ENCODE results near the gene SELENOI. TPM values are rescaled to one million over a fixed set of nuclear protein-coding genes. Genes with fewer than 3 reads are reported as not detected.

Gene SELENOI
- total RNA-seq, 1 donor: 11.6 TPM

GRCh38 chr2:26336719-26337118, 9.2 kb upstream of the SELENOI start:
- Histone ChIP-seq H3K9me3 (ENCODE audit: low read depth, low read length) (no peaks in the 10 kb centered on the region), H4K20me1 (ENCODE audit: insufficient read depth, low read length) (no peaks in the 10 kb centered on the region), H2AFZ (ENCODE audit: low read length) (no peak overlapping the region), H3K4me3 (ENCODE audit: insufficient read depth, low read length) (no peak overlapping the region), H3K27ac (ENCODE audit: low read depth, low read length) (no peak overlapping the region), H3K79me2 (ENCODE audit: insufficient read depth, low read length) (no peaks in the 10 kb centered on the region), H3K4me2 (ENCODE audit: insufficient read depth, low read length) (no peak overlapping the region), H3K4me1 (ENCODE audit: insufficient read depth, low read length) (no peaks in the 10 kb centered on the region), H3K36me3 (ENCODE audit: insufficient read depth, low read length) (no peaks in the 10 kb centered on the region), H3K27me3 (ENCODE audit: insufficient read depth, low read length) (peaks cover 14% of the 10 kb centered on the region)
- no peak for DNase-seq (ENCODE audit: insufficient read length, low spot score, missing footprints)
- TF ChIP-seq, protein P1, sequence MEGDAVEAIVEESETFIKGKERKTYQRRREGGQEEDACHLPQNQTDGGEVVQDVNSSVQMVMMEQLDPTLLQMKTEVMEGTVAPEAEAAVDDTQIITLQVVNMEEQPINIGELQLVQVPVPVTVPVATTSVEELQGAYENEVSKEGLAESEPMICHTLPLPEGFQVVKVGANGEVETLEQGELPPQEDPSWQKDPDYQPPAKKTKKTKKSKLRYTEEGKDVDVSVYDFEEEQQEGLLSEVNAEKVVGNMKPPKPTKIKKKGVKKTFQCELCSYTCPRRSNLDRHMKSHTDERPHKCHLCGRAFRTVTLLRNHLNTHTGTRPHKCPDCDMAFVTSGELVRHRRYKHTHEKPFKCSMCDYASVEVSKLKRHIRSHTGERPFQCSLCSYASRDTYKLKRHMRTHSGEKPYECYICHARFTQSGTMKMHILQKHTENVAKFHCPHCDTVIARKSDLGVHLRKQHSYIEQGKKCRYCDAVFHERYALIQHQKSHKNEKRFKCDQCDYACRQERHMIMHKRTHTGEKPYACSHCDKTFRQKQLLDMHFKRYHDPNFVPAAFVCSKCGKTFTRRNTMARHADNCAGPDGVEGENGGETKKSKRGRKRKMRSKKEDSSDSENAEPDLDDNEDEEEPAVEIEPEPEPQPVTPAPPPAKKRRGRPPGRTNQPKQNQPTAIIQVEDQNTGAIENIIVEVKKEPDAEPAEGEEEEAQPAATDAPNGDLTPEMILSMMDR (IDR thresholded peaks at IDR 0.05; ENCODE audit: extremely low read depth, low read depth, low read length): no peak

DNA sequence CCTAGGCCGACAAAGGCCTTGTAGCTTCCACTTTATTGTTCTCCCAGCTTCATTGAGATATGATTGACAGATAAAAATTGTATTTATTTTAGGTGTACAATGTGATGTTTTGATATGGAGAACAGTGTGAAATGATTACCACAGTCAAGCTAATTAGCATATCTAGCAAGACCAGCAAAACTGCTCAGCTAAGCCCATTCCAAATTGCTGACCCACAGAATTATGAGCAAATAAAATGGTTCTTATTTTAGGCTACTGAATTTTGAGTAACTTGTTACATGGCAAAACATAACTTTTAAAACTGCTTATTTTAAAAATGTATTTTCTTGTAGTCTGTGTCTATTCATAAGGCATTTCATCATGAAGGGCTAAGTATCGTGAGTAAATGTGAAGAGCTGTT, 8.6 kb upstream of the SELENOI start:
- Histone ChIP-seq H3K9me3 (ENCODE audit: low read depth, low read length) (no peaks in the 10 kb centered on the region), H3K4me3 (ENCODE audit: insufficient read depth, low read length) (no peak overlapping the region), H3K4me2 (ENCODE audit: insufficient read depth, low read length) (no peak overlapping the region), H3K79me2 (ENCODE audit: insufficient read depth, low read length) (no peaks in the 10 kb centered on the region), H2AFZ (ENCODE audit: low read length) (no peak overlapping the region), H3K4me1 (ENCODE audit: insufficient read depth, low read length) (no peaks in the 10 kb centered on the region), H4K20me1 (ENCODE audit: insufficient read depth, low read length) (no peaks in the 10 kb centered on the region), H3K36me3 (ENCODE audit: insufficient read depth, low read length) (no peaks in the 10 kb centered on the region), H3K27ac (ENCODE audit: low read depth, low read length) (no peak overlapping the region), H3K27me3 (ENCODE audit: insufficient read depth, low read length) (peaks cover 14% of the 10 kb centered on the region)
- no peak for DNase-seq (ENCODE audit: insufficient read length, low spot score, missing footprints)
- TF ChIP-seq, protein P1 (IDR thresholded peaks at IDR 0.05; ENCODE audit: extremely low read depth, low read depth, low read length): no peak

- no peak overlapping the region for H3K4me2 ChIP-seq (ENCODE audit: insufficient read depth, low read length)
- DNase-seq (ENCODE audit: insufficient read length, low spot score, missing footprints): no peak
- H3K4me3 ChIP-seq (ENCODE audit: insufficient read depth, low read length): no peak overlapping the region
- peaks cover 11% of the 10 kb centered on the region for H3K79me2 ChIP-seq (ENCODE audit: insufficient read depth, low read length)
- no peaks in the 10 kb centered on the region for H3K9me3 ChIP-seq (ENCODE audit: low read depth, low read length)
- H4K20me1 ChIP-seq (ENCODE audit: insufficient read depth, low read length): no peaks in the 10 kb centered on the region
- H3K27me3 ChIP-seq (ENCODE audit: insufficient read depth, low read length): no peaks in the 10 kb centered on the region
- no peak overlapping the region for H3K27ac ChIP-seq (ENCODE audit: low read depth, low read length)
- no peaks in the 10 kb centered on the region for H3K36me3 ChIP-seq (ENCODE audit: insufficient read depth, low read length)
- H2AFZ ChIP-seq (ENCODE audit: low read length): no peak overlapping the region
- TF ChIP-seq, protein P1 (IDR thresholded peaks at IDR 0.05; ENCODE audit: extremely low read depth, low read depth, low read length): no peak
- H3K4me1 ChIP-seq (ENCODE audit: insufficient read depth, low read length): peaks cover 13% of the 10 kb centered on the region
These were observed 5.1 kb upstream of the SELENOI start for GRCh38 chr2:26340831-26341230.

- Histone ChIP-seq H3K36me3 (ENCODE audit: insufficient read depth, low read length) (no peaks in the 10 kb centered on the region), H3K4me3 (ENCODE audit: insufficient read depth, low read length) (peak overlapping the region; percentile 98), H4K20me1 (ENCODE audit: insufficient read depth, low read length) (peaks cover 7% of the 10 kb centered on the region), H2AFZ (ENCODE audit: low read length) (peak overlapping the region; percentile 99), H3K79me2 (ENCODE audit: insufficient read depth, low read length) (peaks cover 47% of the 10 kb centered on the region), H3K4me2 (ENCODE audit: insufficient read depth, low read length) (peak overlapping the region; percentile 97), H3K4me1 (ENCODE audit: insufficient read depth, low read length) (peaks cover 22% of the 10 kb centered on the region), H3K27me3 (ENCODE audit: insufficient read depth, low read length) (no peaks in the 10 kb centered on the region), H3K27ac (ENCODE audit: low read depth, low read length) (peak overlapping the region; percentile 96), H3K9me3 (ENCODE audit: low read depth, low read length) (no peaks in the 10 kb centered on the region)
- TF ChIP-seq, protein P1 (IDR thresholded peaks at IDR 0.05; ENCODE audit: extremely low read depth, low read depth, low read length): no peak
- peak; percentile 36 for DNase-seq (ENCODE audit: insufficient read length, low spot score, missing footprints)
These were observed 1.2 kb upstream of the SELENOI start for GRCh38 chr2:26344581-26345282.

All from osteoblast (primary cell).